Activated T-helper 17 cell treated with anti-CD3 and anti-CD28 coated beads, Interleukin-2, amount 50 U/mL, for 72 hours (primary cell): ENCODE data around the gene COL5A3. TPM values are rescaled to one million over a fixed set of nuclear protein-coding genes. Genes with fewer than 3 reads are reported as not detected.

ENCODE experiments used
- ATAC-seq: fragments of 150-1000 bp; cut with Tn5 transposase; replicated peaks from 2 replicates; pipeline ENCODE4 v1.10.0; 2021; ENCODE audit warnings: mild to moderate bottlenecking, moderate library complexity
- H3K27ac Mint-ChIP-seq: one replicate; pipeline ENCODE4 v1.8.0; 2022; ENCODE audit warnings: mixed read lengths
- H3K27me3 Mint-ChIP-seq: one replicate; pipeline ENCODE4 v1.8.0; 2022; ENCODE audit warnings: mixed read lengths
- H3K36me3 Mint-ChIP-seq: one replicate; pipeline ENCODE4 v1.8.0; 2022; ENCODE audit warnings: low read depth, mild to moderate bottlenecking, mixed read lengths
- H3K4me1 Mint-ChIP-seq: one replicate; pipeline ENCODE4 v1.8.0; 2022; ENCODE audit warnings: mixed read lengths
- H3K4me3 Mint-ChIP-seq: one replicate; pipeline ENCODE4 v1.8.0; 2022; ENCODE audit warnings: mild to moderate bottlenecking, mixed read lengths
- H3K9me3 Mint-ChIP-seq: one replicate; pipeline ENCODE4 v1.8.0; 2022; ENCODE audit warnings: mixed read lengths
- total RNA-seq, 2 donors: library from RNA; stranded (reverse); gene quantifications; one replicate each; pipeline ENCODE4 v1.2.3, GENCODE V29; 2022

Gene COL5A3
- total RNA-seq, 2 donors from 2014 or later, result 6.1 to 32.1 TPM

DNA sequence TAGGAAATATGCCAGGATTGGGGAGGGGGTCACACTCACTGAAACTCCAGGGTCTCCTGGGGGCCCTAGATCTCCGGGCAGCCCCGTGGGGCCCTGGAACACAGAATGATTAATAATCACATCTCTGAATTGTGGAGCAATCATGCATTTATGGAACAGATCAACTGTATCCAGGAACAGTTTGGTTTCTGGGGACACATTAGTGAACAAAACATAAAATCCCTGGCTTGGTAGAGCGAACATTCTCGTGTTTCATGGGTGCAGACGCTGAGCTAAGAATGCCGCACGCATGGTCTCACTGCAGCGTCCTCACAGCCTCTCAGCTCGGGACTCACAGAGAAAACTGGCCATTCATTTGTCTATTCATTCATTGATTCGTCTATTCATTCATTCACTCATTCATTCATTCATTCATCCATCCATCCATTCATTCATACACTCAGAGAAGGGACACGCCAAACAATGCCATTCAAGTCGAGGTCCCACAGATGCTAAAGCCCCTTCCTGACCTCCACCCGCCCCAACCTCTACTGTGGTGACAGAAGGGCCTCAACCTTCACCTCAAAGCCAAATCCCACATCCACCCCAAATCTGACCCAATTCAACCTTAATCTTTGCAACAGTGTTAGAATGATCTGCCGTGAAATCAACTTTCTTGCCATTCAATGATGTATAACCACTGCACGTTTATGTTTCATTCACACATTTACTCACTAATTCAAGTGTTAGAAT, 39.0 kb downstream of the COL5A3 start:
- Mint-ChIP-seq H3K36me3 (peaks cover 44% of the 10 kb centered on the region), H3K4me1 (peaks cover 9% of the 10 kb centered on the region), H3K4me3 (no peak overlapping the region), H3K27me3 (peaks cover 7% of the 10 kb centered on the region), H3K9me3 (no peaks in the 10 kb centered on the region), H3K27ac (no peak overlapping the region)
- no peak for ATAC-seq

DNA sequence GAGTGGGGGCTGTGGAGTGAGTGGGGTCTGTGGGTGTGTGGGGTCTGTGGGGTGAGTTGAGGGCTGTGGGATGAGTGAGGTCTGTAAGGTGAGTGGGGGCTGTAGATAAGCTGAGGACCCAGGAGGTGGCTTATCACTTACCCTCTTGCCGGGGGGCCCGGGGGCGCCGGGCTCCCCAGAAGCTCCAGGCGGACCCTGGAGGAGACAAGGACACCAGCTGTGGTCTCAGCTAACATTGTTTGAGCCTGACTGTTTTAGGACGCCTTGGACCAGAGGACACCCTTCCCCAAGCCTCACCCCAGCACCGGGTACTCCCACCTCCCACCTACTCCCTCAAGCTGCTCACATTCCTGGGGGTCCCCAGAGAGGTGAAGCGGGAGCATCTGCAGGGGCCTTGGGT, 39.8 kb downstream of the COL5A3 start:
- no peaks in the 10 kb centered on the region for H3K9me3 Mint-ChIP-seq
- peaks cover 7% of the 10 kb centered on the region for H3K27me3 Mint-ChIP-seq
- peaks cover 50% of the 10 kb centered on the region for H3K36me3 Mint-ChIP-seq
- no peak for ATAC-seq
- no peak overlapping the region for H3K4me3 Mint-ChIP-seq
- H3K27ac Mint-ChIP-seq, result no peak overlapping the region
- peaks cover 9% of the 10 kb centered on the region for H3K4me1 Mint-ChIP-seq

- no peak overlapping the region for H3K4me3 Mint-ChIP-seq
- H3K4me1 Mint-ChIP-seq, result peaks cover 9% of the 10 kb centered on the region
- ATAC-seq, result no peak
- H3K27me3 Mint-ChIP-seq, result peaks cover 7% of the 10 kb centered on the region
- H3K9me3 Mint-ChIP-seq, result no peaks in the 10 kb centered on the region
- peaks cover 53% of the 10 kb centered on the region for H3K36me3 Mint-ChIP-seq
- no peak overlapping the region for H3K27ac Mint-ChIP-seq
These were observed 40.7 kb downstream of the COL5A3 start for GRCh38 chr19:9969688-9969975.

DNA sequence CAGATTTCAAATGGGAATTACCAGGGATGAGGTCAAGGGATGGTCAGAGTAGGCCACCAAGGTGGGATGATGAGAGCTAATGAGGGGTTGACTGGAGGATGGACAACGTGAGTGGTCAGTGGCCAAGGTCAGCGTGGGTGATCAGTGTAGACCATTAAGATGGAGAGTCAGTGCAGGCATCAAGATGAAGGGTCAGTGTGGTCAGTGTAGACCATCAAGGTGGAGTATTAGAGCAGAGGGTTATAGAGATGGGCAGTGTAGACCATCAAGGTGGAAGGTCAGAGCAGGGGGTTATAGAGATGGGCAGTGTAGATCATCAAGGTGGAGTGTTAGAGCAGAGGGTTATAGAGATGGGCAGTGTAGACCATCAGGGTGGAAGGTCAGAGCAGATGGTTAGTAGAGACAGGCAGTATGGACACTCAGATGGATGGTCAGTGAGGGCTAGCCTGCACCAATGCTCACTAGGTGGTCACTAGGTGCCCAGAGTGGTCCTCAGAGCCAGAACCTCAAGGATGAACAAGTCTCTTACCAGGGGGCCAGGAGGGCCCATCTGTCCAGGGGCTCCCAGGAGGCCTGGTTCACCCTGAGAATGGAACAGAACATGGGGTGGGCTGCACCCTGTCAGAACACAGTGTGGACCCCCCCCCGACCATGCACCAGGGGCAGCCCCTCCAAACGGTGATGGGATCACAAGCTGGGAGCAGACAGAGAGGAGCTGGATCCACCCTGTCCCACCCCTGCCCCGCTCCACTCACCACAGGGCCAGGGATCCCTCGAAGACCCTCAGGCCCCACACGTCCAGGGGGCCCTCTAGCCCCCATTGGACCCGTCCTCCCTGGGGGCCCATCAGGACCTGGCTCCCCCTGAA, 41.2 kb downstream of the COL5A3 start:
- no peak overlapping the region for H3K4me3 Mint-ChIP-seq
- no peak for ATAC-seq
- peaks cover 9% of the 10 kb centered on the region for H3K4me1 Mint-ChIP-seq
- H3K27me3 Mint-ChIP-seq, result peaks cover 7% of the 10 kb centered on the region
- H3K27ac Mint-ChIP-seq, result no peak overlapping the region
- no peaks in the 10 kb centered on the region for H3K9me3 Mint-ChIP-seq
- H3K36me3 Mint-ChIP-seq, result peaks cover 53% of the 10 kb centered on the region

GRCh38 chr19:9967326-9967725, 43.0 kb downstream of the COL5A3 start:
- H3K9me3 Mint-ChIP-seq, result no peaks in the 10 kb centered on the region
- H3K4me1 Mint-ChIP-seq, result peaks cover 9% of the 10 kb centered on the region
- peaks cover 58% of the 10 kb centered on the region for H3K36me3 Mint-ChIP-seq
- no peak for ATAC-seq
- no peak overlapping the region for H3K27ac Mint-ChIP-seq
- no peak overlapping the region for H3K4me3 Mint-ChIP-seq
- peaks cover 7% of the 10 kb centered on the region for H3K27me3 Mint-ChIP-seq

DNA sequence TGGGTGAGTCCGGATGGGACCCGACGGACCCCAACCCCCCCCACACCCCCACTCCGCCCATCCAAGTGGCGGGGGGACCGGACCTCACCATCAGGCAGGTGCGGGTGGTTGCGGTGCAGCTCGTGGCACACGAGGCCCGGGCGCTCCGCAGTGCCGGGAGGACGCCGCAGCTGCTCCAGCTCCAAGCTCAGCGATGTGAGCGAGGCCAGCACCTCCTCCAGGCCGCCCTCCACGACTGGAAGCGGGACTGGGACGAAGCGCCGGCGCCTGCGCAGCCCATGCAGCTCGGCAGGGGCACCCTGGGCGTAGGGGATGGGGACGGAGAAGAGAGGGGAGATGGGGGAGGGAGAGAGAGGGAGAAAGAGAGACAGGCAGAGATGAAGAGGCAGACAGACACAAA, 43.9 kb downstream of the COL5A3 start:
- ATAC-seq, result no peak
- Mint-ChIP-seq H3K9me3 (no peaks in the 10 kb centered on the region), H3K4me3 (no peak overlapping the region), H3K27me3 (peaks cover 7% of the 10 kb centered on the region), H3K36me3 (peaks cover 53% of the 10 kb centered on the region), H3K27ac (no peak overlapping the region), H3K4me1 (peaks cover 2% of the 10 kb centered on the region)

DNA sequence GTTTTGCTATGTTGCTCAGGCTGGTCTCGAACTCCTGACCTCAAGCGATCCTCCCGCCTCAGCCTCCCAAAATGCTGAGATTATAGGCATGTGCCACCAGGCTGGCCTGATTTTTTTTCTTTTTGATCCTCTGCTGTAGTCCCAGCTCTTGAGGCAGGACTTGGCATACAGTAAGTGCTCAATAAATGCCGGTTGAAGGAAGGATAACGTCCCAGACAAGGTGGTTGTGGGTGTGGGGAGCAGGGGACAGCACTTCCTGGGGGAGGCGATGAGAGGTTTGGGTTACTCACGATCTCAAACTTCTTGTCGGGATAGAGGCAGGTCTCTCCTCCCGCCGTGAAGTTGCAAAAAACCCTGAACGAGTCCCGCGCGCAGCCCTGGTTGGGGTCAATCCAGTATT, 44.3 kb downstream of the COL5A3 start:
- Mint-ChIP-seq H3K4me1 (no peaks in the 10 kb centered on the region), H3K4me3 (no peak overlapping the region), H3K27me3 (peaks cover 7% of the 10 kb centered on the region), H3K36me3 (peaks cover 51% of the 10 kb centered on the region), H3K27ac (no peak overlapping the region), H3K9me3 (no peaks in the 10 kb centered on the region)
- no peak for ATAC-seq

- no peaks in the 10 kb centered on the region for H3K4me1 Mint-ChIP-seq
- no peak for ATAC-seq
- no peak overlapping the region for H3K27ac Mint-ChIP-seq
- H3K27me3 Mint-ChIP-seq, result peaks cover 3% of the 10 kb centered on the region
- H3K9me3 Mint-ChIP-seq, result no peaks in the 10 kb centered on the region
- H3K36me3 Mint-ChIP-seq, result peaks cover 40% of the 10 kb centered on the region
- no peak overlapping the region for H3K4me3 Mint-ChIP-seq
These were observed 47.5 kb downstream of the COL5A3 start for GRCh38 chr19:9962623-9963290.

DNA sequence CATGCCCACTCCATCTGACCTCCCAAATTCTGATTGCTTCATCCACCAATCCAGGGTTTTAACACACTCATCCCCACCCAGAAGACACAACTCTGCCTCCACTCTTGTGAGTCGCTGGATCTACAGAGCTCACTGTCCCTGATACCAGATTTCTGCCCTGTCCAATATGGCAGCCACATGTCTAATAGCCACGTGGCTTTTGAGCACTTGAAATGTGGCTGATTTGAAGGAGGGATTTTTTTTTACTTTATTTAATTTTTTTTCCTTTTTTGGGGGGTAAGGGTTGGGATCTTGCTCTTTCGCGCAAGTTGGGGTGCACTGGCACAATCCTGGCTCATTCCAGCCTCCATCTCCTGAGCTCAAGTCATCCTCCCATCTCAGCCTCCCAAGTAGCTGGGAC, 49.2 kb downstream of the COL5A3 start:
- Mint-ChIP-seq H3K4me1 (no peaks in the 10 kb centered on the region), H3K27me3 (no peaks in the 10 kb centered on the region), H3K4me3 (no peak overlapping the region), H3K36me3 (peaks cover 35% of the 10 kb centered on the region), H3K27ac (no peak overlapping the region), H3K9me3 (no peaks in the 10 kb centered on the region)
- ATAC-seq, result no peak

DNA sequence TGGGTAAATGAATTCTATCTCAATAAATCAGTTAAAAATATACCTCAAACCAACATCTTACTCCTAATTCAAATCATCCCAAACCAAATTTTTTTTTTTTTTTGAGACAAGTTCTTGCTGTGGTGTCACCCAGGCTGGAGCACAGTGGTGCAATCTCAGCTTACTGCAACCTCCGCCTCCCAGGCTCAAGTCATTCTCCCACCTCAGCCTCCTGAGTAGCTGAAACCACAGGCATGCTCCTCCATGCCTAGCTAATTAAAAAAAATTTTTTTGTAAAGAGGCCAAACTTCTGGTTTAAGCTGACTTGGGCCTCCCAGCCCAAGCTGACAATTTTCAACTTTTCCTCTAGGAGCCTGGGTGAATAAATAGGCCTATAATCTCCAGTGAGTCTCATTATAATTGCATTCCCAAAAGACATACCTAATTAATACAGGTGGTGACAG, 51.9 kb downstream of the COL5A3 start:
- no peak overlapping the region for H3K27ac Mint-ChIP-seq

GRCh38 chr19:9956956-9957355, 53.3 kb downstream of the COL5A3 start:
- H3K36me3 Mint-ChIP-seq, result peaks cover 10% of the 10 kb centered on the region
- H3K9me3 Mint-ChIP-seq, result no peaks in the 10 kb centered on the region
- no peaks in the 10 kb centered on the region for H3K27me3 Mint-ChIP-seq
- no peaks in the 10 kb centered on the region for H3K4me1 Mint-ChIP-seq
- no peak overlapping the region for H3K4me3 Mint-ChIP-seq
- no peak overlapping the region for H3K27ac Mint-ChIP-seq
- ATAC-seq, result no peak

More for the DNA sequence above, 51.9 kb downstream of the COL5A3 start:
- H3K9me3 Mint-ChIP-seq, result no peaks in the 10 kb centered on the region
- ATAC-seq, result no peak
- no peaks in the 10 kb centered on the region for H3K27me3 Mint-ChIP-seq
- no peak overlapping the region for H3K4me3 Mint-ChIP-seq
- H3K36me3 Mint-ChIP-seq, result peaks cover 20% of the 10 kb centered on the region
- H3K4me1 Mint-ChIP-seq, result no peaks in the 10 kb centered on the region

GRCh38 chr19:9953802-9954542, 56.3 kb downstream of the COL5A3 start:
- no peak overlapping the region for H3K4me3 Mint-ChIP-seq
- no peak overlapping the region for H3K27ac Mint-ChIP-seq
- no peaks in the 10 kb centered on the region for H3K9me3 Mint-ChIP-seq
- no peaks in the 10 kb centered on the region for H3K4me1 Mint-ChIP-seq
- no peaks in the 10 kb centered on the region for H3K36me3 Mint-ChIP-seq
- no peaks in the 10 kb centered on the region for H3K27me3 Mint-ChIP-seq
- ATAC-seq, result no peak

DNA sequence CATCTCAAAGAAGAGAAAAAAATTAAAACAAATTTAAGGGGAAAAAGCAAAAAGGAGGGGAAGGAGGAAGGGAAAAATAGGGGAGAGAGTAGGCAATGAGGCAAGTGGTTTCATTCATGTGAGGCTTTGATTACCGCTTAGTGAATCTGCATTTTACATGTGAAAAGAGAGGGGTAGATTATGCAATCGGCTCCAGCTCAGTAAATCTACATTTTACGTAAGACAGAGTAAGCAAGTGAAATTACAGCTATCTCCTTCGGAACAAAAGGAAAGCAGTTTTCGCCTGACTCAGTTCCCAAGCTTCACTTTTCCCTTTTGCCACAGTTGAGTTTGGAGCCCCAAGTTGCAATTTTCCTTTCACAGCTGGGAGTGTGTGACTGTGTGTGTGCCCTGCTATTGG, 58.0 kb downstream of the COL5A3 start:
- Mint-ChIP-seq H3K27ac (no peak overlapping the region), H3K36me3 (no peaks in the 10 kb centered on the region), H3K4me1 (no peaks in the 10 kb centered on the region), H3K27me3 (no peaks in the 10 kb centered on the region), H3K4me3 (no peak overlapping the region), H3K9me3 (no peaks in the 10 kb centered on the region)
- ATAC-seq, result no peak

- no peak overlapping the region for H3K27ac Mint-ChIP-seq
These were observed 62.9 kb downstream of the COL5A3 start for GRCh38 chr19:9947441-9947840.

More at GRCh38 chr19:9947441-9947840, 62.9 kb downstream of the COL5A3 start:
- H3K36me3 Mint-ChIP-seq, result no peaks in the 10 kb centered on the region
- no peak overlapping the region for H3K4me3 Mint-ChIP-seq
- peaks cover 8% of the 10 kb centered on the region for H3K4me1 Mint-ChIP-seq
- H3K27me3 Mint-ChIP-seq, result peaks cover 5% of the 10 kb centered on the region
- H3K9me3 Mint-ChIP-seq, result no peaks in the 10 kb centered on the region
- ATAC-seq, result no peak
